Measurements from ENCODE around the gene FABP7. TPM values are rescaled to one million over a fixed set of nuclear protein-coding genes. Genes with fewer than 3 reads are reported as not detected.

Gene FABP7
- total RNA-seq, 1 experiment from 2014 or later = not detected

GRCh38 chr6:122818866-122819265 is 39.4 kb downstream of the FABP7 start:
- Histone ChIP-seq H3K9ac (ENCODE audit: low read length) (no peak overlapping the region), H3K9me3 (ENCODE audit: low read length) (no peaks in the 10 kb centered on the region), H3K27ac (ENCODE audit: low read length) (no peak overlapping the region), H4K20me1 (ENCODE audit: low read length) (no peaks in the 10 kb centered on the region), H3K36me3 (ENCODE audit: low read depth, low read length) (no peaks in the 10 kb centered on the region), H3K27me3 (ENCODE audit: low read length) (no peaks in the 10 kb centered on the region), H3K4me2 (ENCODE audit: low read length) (no peak overlapping the region), H3K4me1 (ENCODE audit: insufficient read depth, low read length) (no peaks in the 10 kb centered on the region), H3K4me3 (ENCODE audit: low read length) (no peak overlapping the region), H3K79me2 (ENCODE audit: low read length) (no peaks in the 10 kb centered on the region), H3K9me2 (replicated peaks; ENCODE audit: low read length) (no peaks in the 10 kb centered on the region), H3F3A (ENCODE audit: low read length, unreplicated experiment) (no peaks in the 10 kb centered on the region), H2AFZ (ENCODE audit: low read length) (no peak overlapping the region)
- ATAC-seq (no peak), DNase-seq (no peak)
- TF ChIP-seq EZH2phosphoT487 (IDR thresholded peaks at IDR 0.05; ENCODE audit: borderline replicate concordance, low read length) (no peak), EZH2 (IDR thresholded peaks at IDR 0.05; ENCODE audit: low read length, unreplicated experiment) (no peak), CTCF (conservative IDR thresholded peaks at IDR 0.05; ENCODE audit: low read depth, low read length) (no peak)
- CTCF ChIA-PET = no interaction called here
- intact Hi-C loops (cut with micrococcal nuclease) = no loop called here
- BruUV-seq (replicated peaks) = no TSS peak
- POLR2A ChIA-PET (ENCODE audit: unreplicated experiment) = no interaction called here

- H4K20me1 ChIP-seq (ENCODE audit: low read length) = no peaks in the 10 kb centered on the region
- intact Hi-C loops (cut with micrococcal nuclease) = no loop called here
- no peak overlapping the region for H2AFZ ChIP-seq (ENCODE audit: low read length)
- no peak overlapping the region for H3K9ac ChIP-seq (ENCODE audit: low read length)
- H3K79me2 ChIP-seq (ENCODE audit: low read length) = no peaks in the 10 kb centered on the region
- H3K9me3 ChIP-seq (ENCODE audit: low read length) = no peaks in the 10 kb centered on the region
- no peak overlapping the region for H3K4me2 ChIP-seq (ENCODE audit: low read length)
- CTCF ChIA-PET = no interaction called here
- no peaks in the 10 kb centered on the region for H3F3A ChIP-seq (ENCODE audit: low read length, unreplicated experiment)
- DNase-seq (no peak), ATAC-seq (no peak)
- H3K4me1 ChIP-seq (ENCODE audit: insufficient read depth, low read length) = no peaks in the 10 kb centered on the region
- TF ChIP-seq CTCF (conservative IDR thresholded peaks at IDR 0.05; ENCODE audit: low read depth, low read length) (no peak), EZH2 (IDR thresholded peaks at IDR 0.05; ENCODE audit: low read length, unreplicated experiment) (no peak), EZH2phosphoT487 (IDR thresholded peaks at IDR 0.05; ENCODE audit: borderline replicate concordance, low read length) (no peak)
- no TSS peak for BruUV-seq (replicated peaks)
- POLR2A ChIA-PET (ENCODE audit: unreplicated experiment) = no interaction called here
- H3K27me3 ChIP-seq (ENCODE audit: low read length) = no peaks in the 10 kb centered on the region
- H3K36me3 ChIP-seq (ENCODE audit: low read depth, low read length) = no peaks in the 10 kb centered on the region
- no peak overlapping the region for H3K4me3 ChIP-seq (ENCODE audit: low read length)
- H3K27ac ChIP-seq (ENCODE audit: low read length) = no peak overlapping the region
- no peaks in the 10 kb centered on the region for H3K9me2 ChIP-seq (replicated peaks; ENCODE audit: low read length)
These were observed 41.6 kb downstream of the FABP7 start for GRCh38 chr6:122821095-122821494.

GRCh38 chr6:122825163-122825562 is 45.6 kb downstream of the FABP7 start:
- CTCF ChIA-PET = no interaction called here
- H3K9me2 ChIP-seq (replicated peaks; ENCODE audit: low read length) = no peaks in the 10 kb centered on the region
- no peaks in the 10 kb centered on the region for H4K20me1 ChIP-seq (ENCODE audit: low read length)
- no peak for TF ChIP-seq EZH2phosphoT487 (IDR thresholded peaks at IDR 0.05; ENCODE audit: borderline replicate concordance, low read length)
- no peak for TF ChIP-seq EZH2 (IDR thresholded peaks at IDR 0.05; ENCODE audit: low read length, unreplicated experiment)
- TF ChIP-seq CTCF (conservative IDR thresholded peaks at IDR 0.05; ENCODE audit: low read depth, low read length) = no peak
- no peaks in the 10 kb centered on the region for H3F3A ChIP-seq (ENCODE audit: low read length, unreplicated experiment)
- no peaks in the 10 kb centered on the region for H3K27me3 ChIP-seq (ENCODE audit: low read length)
- ATAC-seq = no peak
- intact Hi-C loops (cut with micrococcal nuclease) = no loop called here
- no TSS peak for BruUV-seq (replicated peaks)
- no peaks in the 10 kb centered on the region for H3K36me3 ChIP-seq (ENCODE audit: low read depth, low read length)
- H3K4me3 ChIP-seq (ENCODE audit: low read length) = no peak overlapping the region
- H3K27ac ChIP-seq (ENCODE audit: low read length) = no peak overlapping the region
- POLR2A ChIA-PET (ENCODE audit: unreplicated experiment) = no interaction called here
- no peak overlapping the region for H3K9ac ChIP-seq (ENCODE audit: low read length)
- H3K9me3 ChIP-seq (ENCODE audit: low read length) = no peaks in the 10 kb centered on the region
- no peaks in the 10 kb centered on the region for H3K4me1 ChIP-seq (ENCODE audit: insufficient read depth, low read length)
- no peak overlapping the region for H3K4me2 ChIP-seq (ENCODE audit: low read length)
- no peaks in the 10 kb centered on the region for H3K79me2 ChIP-seq (ENCODE audit: low read length)
- H2AFZ ChIP-seq (ENCODE audit: low read length) = no peak overlapping the region
- DNase-seq = no peak
